Endothelial cell of umbilical vein (primary cell): ENCODE measurements around the gene MED26.

Source experiments
- CTCF ChIP-seq, 2 donors: IDR thresholded peaks; 1 replicate in 1 of 2; 2 replicates in 1 of 2; pipeline ENCODE4 v1.5.1; 2011; ENCODE audit warnings: low read length in 2 of 2, mild to moderate bottlenecking in 2 of 2, moderate library complexity in 2 of 2, control low read depth in 1 of 2, inconsistent platforms in 1 of 2, low read depth in 1 of 2; ENCODE audit not compliant: insufficient read depth in 1 of 2; ENCODE audit errors: extremely low read depth in 1 of 2
- EZH2 ChIP-seq: IDR thresholded peaks from 2 replicates; pipeline ENCODE4 v1.6.1; 2012; ENCODE audit warnings: borderline replicate concordance, low read depth, mild to moderate bottlenecking, moderate library complexity, low read length, inconsistent platforms; ENCODE audit not compliant: severe bottlenecking
- FOS ChIP-seq: IDR thresholded peaks from 2 replicates; pipeline ENCODE4 v1.6.1; 2011; ENCODE audit warnings: mild to moderate bottlenecking, low read length, moderate library complexity, borderline replicate concordance; ENCODE audit not compliant: insufficient read depth
- GATA2 ChIP-seq: IDR thresholded peaks from 2 replicates; pipeline ENCODE4 v1.7.0; 2011; ENCODE audit warnings: low read depth, mild to moderate bottlenecking, moderate library complexity, mixed read lengths, low read length; ENCODE audit not compliant: insufficient read length, insufficient read depth
- JUN ChIP-seq: IDR thresholded peaks from 2 replicates; pipeline ENCODE4 v1.6.1; 2011; ENCODE audit warnings: borderline replicate concordance, low read depth; ENCODE audit not compliant: insufficient read length, insufficient read depth
- MAX ChIP-seq: IDR thresholded peaks from 2 replicates; pipeline ENCODE4 v1.6.1; 2011; ENCODE audit not compliant: insufficient read depth, insufficient read length
- MYC ChIP-seq: IDR thresholded peaks from one replicate; pipeline ENCODE4 v1.6.1; 2011; ENCODE audit warnings: mild to moderate bottlenecking, low read depth, low read length
- POLR2A ChIP-seq: IDR thresholded peaks from 2 replicates; pipeline ENCODE4 v1.6.1; 2012; ENCODE audit warnings: low read depth, mild to moderate bottlenecking, control low read depth, low read length
- POLR2AphosphoS5 ChIP-seq: IDR thresholded peaks from 2 replicates; pipeline ENCODE4 v1.6.1; 2012; ENCODE audit warnings: low read depth, mild to moderate bottlenecking, control low read depth, low read length, moderate library complexity; ENCODE audit not compliant: insufficient read depth

- TF ChIP-seq CTCF (IDR thresholded peaks at IDR 0.05; ENCODE audit: extremely low read depth in 1 of 2, insufficient read depth in 1 of 2, low read depth in 1 of 2, low read length in 2 of 2) (no peak), POLR2AphosphoS5 (no peak), GATA2 (no peak), POLR2A (no peak), MAX (no peak), EZH2 (no peak), JUN (no peak), FOS (no peak), MYC (no peak)
These were observed 50.4 kb downstream of the MED26 start for GRCh38 chr19:16577531-16577985.
